Neuronal stem cell (in vitro differentiated cells): ENCODE measurements around the gene NRIP2.
A peak's percentile ranks its signal among the peaks of the same experiment; 100 is the strongest.

ENCODE experiments used
- DNase-seq: peaks from one replicate; pipeline ENCODE4 v3.0.0-alpha.2; 2013; ENCODE audit warnings: low spot score
- H2AFZ ChIP-seq: one replicate; pipeline ENCODE4 v1.6.1; 2013; ENCODE audit warnings: mild to moderate bottlenecking, low read length, inconsistent platforms
- H2AK5ac ChIP-seq: 2 replicates; pipeline ENCODE4 v1.6.1; 2013; ENCODE audit warnings: low read depth, mild to moderate bottlenecking, inconsistent platforms, low read length, moderate library complexity, mixed read lengths
- H2BK120ac ChIP-seq: 2 replicates; pipeline ENCODE4 v1.6.1; 2013; ENCODE audit warnings: low read depth, mild to moderate bottlenecking, inconsistent platforms, low read length, moderate library complexity, mixed read lengths
- H2BK12ac ChIP-seq: one replicate; pipeline ENCODE4 v1.6.1; 2013; ENCODE audit warnings: low read length, inconsistent platforms
- H2BK15ac ChIP-seq: 2 replicates; pipeline ENCODE4 v1.6.1; 2013; ENCODE audit warnings: mild to moderate bottlenecking, low read length, inconsistent platforms, mixed read lengths
- H2BK5ac ChIP-seq: one replicate; pipeline ENCODE4 v1.6.1; 2013; ENCODE audit warnings: inconsistent platforms, mild to moderate bottlenecking, low read length, moderate library complexity
- H3K14ac ChIP-seq: one replicate; pipeline ENCODE4 v1.6.1; 2013; ENCODE audit warnings: low read length, inconsistent platforms
- H3K18ac ChIP-seq: 2 replicates; pipeline ENCODE4 v1.6.1; 2013; ENCODE audit warnings: low read length, inconsistent platforms
- H3K23ac ChIP-seq: 2 replicates; pipeline ENCODE4 v1.6.1; 2013; ENCODE audit warnings: low read depth, mild to moderate bottlenecking, mixed read lengths, low read length, inconsistent platforms; ENCODE audit not compliant: poor library complexity
- H3K27ac ChIP-seq: replicated peaks from 3 replicates; pipeline ENCODE4 v1.5.1; 2013; ENCODE audit warnings: low read length, inconsistent platforms
- H3K27me3 ChIP-seq, 3 experiments: 2 replicates each; pipeline ENCODE4 v1.6.1; 2013; ENCODE audit warnings: low read length in 3 of 3, mild to moderate bottlenecking in 2 of 3, inconsistent platforms in 1 of 3, low read depth in 1 of 3, mixed read lengths in 1 of 3, moderate library complexity in 1 of 3; ENCODE audit not compliant: control insufficient read depth in 3 of 3, insufficient read depth in 3 of 3
- H3K36me3 ChIP-seq, 2 donors: replicated peaks in 1 of 2; 2 replicates each; pipeline ENCODE4 v1.6.1; 2013; ENCODE audit warnings: low read length in 2 of 2; ENCODE audit not compliant: control insufficient read depth in 2 of 2, insufficient read depth in 2 of 2
- H3K4ac ChIP-seq: 2 replicates; pipeline ENCODE4 v1.6.1; 2013; ENCODE audit warnings: inconsistent platforms, mild to moderate bottlenecking, low read length, moderate library complexity
- H3K4me1 ChIP-seq, 2 donors: 1 replicate in 1 of 2; 2 replicates in 1 of 2; pipeline ENCODE4 v1.6.1; 2013; ENCODE audit warnings: low read length in 2 of 2, low read depth in 1 of 2; ENCODE audit not compliant: control insufficient read depth in 2 of 2, insufficient read depth in 1 of 2
- H3K4me2 ChIP-seq: one replicate; pipeline ENCODE4 v1.6.1; 2013; ENCODE audit warnings: mild to moderate bottlenecking, low read length, inconsistent platforms; ENCODE audit not compliant: insufficient read depth, poor library complexity, severe bottlenecking
- H3K4me3 ChIP-seq, 2 donors: 2 replicates each; pipeline ENCODE4 v1.5.1; 2013; ENCODE audit warnings: low read length in 2 of 2, mild to moderate bottlenecking in 2 of 2, inconsistent platforms in 1 of 2, moderate library complexity in 1 of 2
- H3K79me1 ChIP-seq: one replicate; pipeline ENCODE4 v1.6.1; 2013; ENCODE audit warnings: low read depth, mild to moderate bottlenecking, inconsistent platforms, low read length, moderate library complexity
- H3K9ac ChIP-seq: one replicate; pipeline ENCODE4 v1.6.1; 2013; ENCODE audit warnings: mild to moderate bottlenecking, low read depth, low read length, inconsistent platforms; ENCODE audit not compliant: poor library complexity
- H3K9me3 ChIP-seq, 2 donors: replicated peaks in 1 of 2; 2 replicates each; pipeline versions ENCODE3 to v1.6.1; 2013; ENCODE audit warnings: low read length in 2 of 2, mild to moderate bottlenecking in 2 of 2, inconsistent platforms in 1 of 2, low read depth in 1 of 2, mixed read lengths in 1 of 2, moderate library complexity in 1 of 2; ENCODE audit not compliant: control insufficient read depth in 2 of 2, insufficient read depth in 1 of 2
- H4K8ac ChIP-seq: one replicate; pipeline ENCODE4 v1.6.1; 2013; ENCODE audit warnings: low read depth, mild to moderate bottlenecking, inconsistent platforms, low read length, moderate library complexity
- H4K91ac ChIP-seq: one replicate; pipeline ENCODE4 v1.6.1; 2013; ENCODE audit warnings: low read length, low read depth, mild to moderate bottlenecking, inconsistent platforms; ENCODE audit not compliant: poor library complexity
- WGBS, 2 donors: extraction: QIAGEN DNeasy Blood & Tissue Kit; methylation state at CpG; one replicate each; pipeline ENCODE4 v1.1.7; 2013; ENCODE audit warnings: missing lambda C conversion rate in 2 of 2, mixed read lengths in 1 of 2; ENCODE audit not compliant: insufficient read length in 2 of 2, insufficient replicate concordance in 1 of 2; ENCODE audit errors: extremely low coverage in 2 of 2; 5-methylcytosine and 5-hydroxymethylcytosine counted together

Gene NRIP2

GRCh38 chr12:2800046-2800570, 34.7 kb downstream of the NRIP2 start:
- no peak overlapping the region for H3K4me2 ChIP-seq
- H3K4me1 ChIP-seq = peaks cover 5 to 6% of the 10 kb centered on the region in 2 donors
- no peak overlapping the region for H2BK15ac ChIP-seq
- no peaks in the 10 kb centered on the region for H3K27me3 ChIP-seq
- H3K79me1 ChIP-seq = peaks cover 2% of the 10 kb centered on the region
- no peak overlapping the region for H3K4ac ChIP-seq
- H3K36me3 ChIP-seq = peaks cover 64 to 88% of the 10 kb centered on the region in 2 donors
- no peak overlapping the region for H3K4me3 ChIP-seq
- H3K9ac ChIP-seq = no peak overlapping the region
- no peaks in the 10 kb centered on the region for H3K9me3 ChIP-seq
- H3K27ac ChIP-seq = no peak overlapping the region
- H2BK120ac ChIP-seq = no peak overlapping the region
- H3K23ac ChIP-seq = no peak overlapping the region
- no peak overlapping the region for H2AFZ ChIP-seq
- DNase-seq = no peak
- no peak overlapping the region for H2BK5ac ChIP-seq
- no peak overlapping the region for H3K18ac ChIP-seq
- no peak overlapping the region for H4K91ac ChIP-seq
- H3K14ac ChIP-seq = no peak overlapping the region
- no peak overlapping the region for H4K8ac ChIP-seq
- no CpG with 5 or more reads among the region's 3 CpGs for WGBS, 2 donors
- no peak overlapping the region for H2AK5ac ChIP-seq
- no peak overlapping the region for H2BK12ac ChIP-seq

- no peak overlapping the region for H2BK15ac ChIP-seq
- H3K4me1 ChIP-seq = peaks cover 9 to 11% of the 10 kb centered on the region in 2 donors
- no peak overlapping the region for H3K9ac ChIP-seq
- H2BK12ac ChIP-seq = no peak overlapping the region
- H3K27me3 ChIP-seq = peaks cover 0 to 7% (median 0%) of the 10 kb centered on the region in 3 experiments
- no peak overlapping the region for H4K8ac ChIP-seq
- H3K18ac ChIP-seq = no peak overlapping the region
- H3K79me1 ChIP-seq = peaks cover 2% of the 10 kb centered on the region
- H3K36me3 ChIP-seq = peaks cover 48 to 66% of the 10 kb centered on the region in 2 donors
- no peak overlapping the region for H2AK5ac ChIP-seq
- H3K4me3 ChIP-seq = no peak overlapping the region
- H2BK120ac ChIP-seq = no peak overlapping the region
- no peak overlapping the region for H3K23ac ChIP-seq
- no peak for DNase-seq
- no peak overlapping the region for H3K14ac ChIP-seq
- no peak overlapping the region for H3K27ac ChIP-seq
- no peak overlapping the region for H3K4me2 ChIP-seq
- no peaks in the 10 kb centered on the region for H3K9me3 ChIP-seq
- WGBS, 2 donors = no CpG with 5 or more reads among the region's 7 CpGs
- no peak overlapping the region for H4K91ac ChIP-seq
- H3K4ac ChIP-seq = no peak overlapping the region
- H2AFZ ChIP-seq = no peak overlapping the region
- H2BK5ac ChIP-seq = no peak overlapping the region
Measured at GRCh38 chr12:2797721-2798418, 37.0 kb downstream of the NRIP2 start.

- Histone ChIP-seq H3K9me3 (no peaks in the 10 kb centered on the region), H3K14ac (no peak overlapping the region), H3K4me1 (peaks cover 12 to 14% of the 10 kb centered on the region in 2 donors), H3K4me3 (peak overlapping the region; percentile 79 to 93), H2BK5ac (no peak overlapping the region), H4K8ac (no peak overlapping the region), H3K36me3 (peaks cover 38 to 51% of the 10 kb centered on the region in 2 donors), H3K27me3 (peaks cover 0 to 7% (median 0%) of the 10 kb centered on the region in 3 experiments), H2AFZ (peak overlapping the region; percentile 94), H3K9ac (peak overlapping the region; percentile 87), H3K23ac (peak overlapping the region; percentile 65), H2BK120ac (no peak overlapping the region), H2BK12ac (no peak overlapping the region), H3K18ac (peak overlapping the region; percentile 85), H3K4me2 (peak overlapping the region; percentile 94), H2BK15ac (no peak overlapping the region), H4K91ac (no peak overlapping the region), H3K4ac (no peak overlapping the region), H2AK5ac (no peak overlapping the region), H3K27ac (no peak overlapping the region), H3K79me1 (peaks cover 2% of the 10 kb centered on the region)
- DNase-seq = no peak
- no CpG with 5 or more reads among the region's 14 CpGs for WGBS, 2 donors
Measured at GRCh38 chr12:2796187-2796666, 38.6 kb downstream of the NRIP2 start.
